Naive thymus-derived CD8-positive, alpha-beta T cell (primary cell): ENCODE measurements around the gene SPTBN4. TPM values are rescaled to one million over a fixed set of nuclear protein-coding genes. Genes with fewer than 3 reads are reported as not detected.

Experiments
- ATAC-seq, 2 donors: fragments of 150-1000 bp; cut with Tn5 transposase in 1 of 2; sonication (Bioruptor Pico), chemical (Tn5 transposase) in 1 of 2; 1 replicate in 1 of 2; 2 replicates in 1 of 2; pipeline ENCODE4 v1.10.0; 2021; ENCODE audit warnings: mild to moderate bottlenecking in 2 of 2, moderate library complexity in 2 of 2
- POLR2A ChIA-PET: fragments of 350-600 bp; sonication (Branson Sonifier 250); formaldehyde crosslinking; loops from one replicate; lab custom pipeline; 2021; ENCODE audit warnings: antibody characterized with exemption; lab: Charles Lee
- DNase-seq, 10 donors: peaks; one replicate each; pipeline versions ENCODE4 v3.0.0 to v3.0.0-alpha.2; 2020 to 2022
- H3K27ac Mint-ChIP-seq, 10 donors: one replicate each; pipeline ENCODE4 v1.8.0; 2020 to 2022; ENCODE audit warnings: mild to moderate bottlenecking in 10 of 10, mixed read lengths in 10 of 10, moderate library complexity in 4 of 10, inconsistent platforms in 1 of 10
- H3K27me3 Mint-ChIP-seq, 5 donors: one replicate each; pipeline ENCODE4 v1.8.0; 2021 to 2022; ENCODE audit warnings: mixed read lengths in 5 of 5
- H3K36me3 Mint-ChIP-seq, 3 donors: one replicate each; pipeline ENCODE4 v1.8.0; 2020 to 2022; ENCODE audit warnings: mixed read lengths in 3 of 3, mild to moderate bottlenecking in 2 of 3, inconsistent platforms in 1 of 3
- H3K4me1 Mint-ChIP-seq, 4 donors: one replicate each; pipeline ENCODE4 v1.8.0; 2021 to 2022; ENCODE audit warnings: mixed read lengths in 4 of 4
- H3K4me3 Mint-ChIP-seq, 10 donors: one replicate each; pipeline ENCODE4 v1.8.0; 2020 to 2022; ENCODE audit warnings: mild to moderate bottlenecking in 10 of 10, mixed read lengths in 10 of 10, moderate library complexity in 6 of 10, inconsistent platforms in 1 of 10
- H3K9me3 Mint-ChIP-seq, 9 donors: one replicate each; pipeline ENCODE4 v1.8.0; 2020 to 2022; ENCODE audit warnings: mixed read lengths in 9 of 9, mild to moderate bottlenecking in 3 of 9, inconsistent platforms in 1 of 9, moderate library complexity in 1 of 9
- polyA plus RNA-seq, 3 donors: library from polyadenylated mRNA; unstranded; fragments of 300-500 nt; fragmentation: Illumina TruSeq; gene quantifications; one replicate each; pipeline ENCODE4 v1.2.3, GENCODE V29; 2021
- total RNA-seq, 8 experiments: library from RNA in 2 of 8; stranded (reverse) in 2 of 8; gene quantifications; one replicate each; pipeline ENCODE4 v1.2.3 and lab custom pipeline; 2021 to 2026

The SPTBN4 gene
- total and polyA plus RNA-seq, 5 experiments from 2014 or later = 0.13 to 0.62 (median 0.47) TPM; not detected in 2

GRCh38 chr19:40576151-40576584 is 109.4 kb downstream of the SPTBN4 start:
- Mint-ChIP-seq H3K27me3 (no peaks in the 10 kb centered on the region), H3K9me3 (no peaks in the 10 kb centered on the region), H3K36me3 (peaks cover 0 to 22% (median 0%) of the 10 kb centered on the region in 3 donors), H3K4me1 (peaks cover 11 to 30% (median 27%) of the 10 kb centered on the region in 4 donors), H3K27ac (peak overlapping the region; percentile 76 to 94 (median 90)), H3K4me3 (peak overlapping the region; percentile 77 to 94 (median 90))
- ATAC-seq = peak; percentile 45 to 52
- peak in 2 of 10 donors; percentile 16 to 29 for DNase-seq
- POLR2A ChIA-PET = interaction anchor here (0.6 to 1.7 kb wide), 4 partner anchors 23 to 203 kb away, joined by 3 to 6 read pairs (median 4); no protein-coding TSS in a partner anchor

GRCh38 chr19:40576585-40577451 is 110.0 kb downstream of the SPTBN4 start, which contains the start of gene SHKBP1:
SHKBP1 (plus strand) TSS chr19:40576873; CDS start chr19:40576900, 27 bp downstream.
- Mint-ChIP-seq H3K4me1 (peaks cover 11 to 28% (median 27%) of the 10 kb centered on the region in 4 donors), H3K27ac (peak within 1 kb of the TSS; percentile 80 to 94 (median 90)), H3K9me3 (no peaks in the 10 kb centered on the region), H3K36me3 (peaks cover 0 to 28% (median 0%) of the 10 kb centered on the region in 3 donors), H3K27me3 (no peaks in the 10 kb centered on the region), H3K4me3 (peak within 1 kb of the TSS; percentile 77 to 94 (median 90))
- POLR2A ChIA-PET = interaction anchor here (0.7 to 1.7 kb wide), 3 partner anchors 33 to 781 kb away, joined by 3 to 6 read pairs (median 4); no protein-coding TSS in a partner anchor
- peak; percentile 99 to 100 for ATAC-seq
- peak; percentile 87 to 97 (median 93) for DNase-seq

DNA sequence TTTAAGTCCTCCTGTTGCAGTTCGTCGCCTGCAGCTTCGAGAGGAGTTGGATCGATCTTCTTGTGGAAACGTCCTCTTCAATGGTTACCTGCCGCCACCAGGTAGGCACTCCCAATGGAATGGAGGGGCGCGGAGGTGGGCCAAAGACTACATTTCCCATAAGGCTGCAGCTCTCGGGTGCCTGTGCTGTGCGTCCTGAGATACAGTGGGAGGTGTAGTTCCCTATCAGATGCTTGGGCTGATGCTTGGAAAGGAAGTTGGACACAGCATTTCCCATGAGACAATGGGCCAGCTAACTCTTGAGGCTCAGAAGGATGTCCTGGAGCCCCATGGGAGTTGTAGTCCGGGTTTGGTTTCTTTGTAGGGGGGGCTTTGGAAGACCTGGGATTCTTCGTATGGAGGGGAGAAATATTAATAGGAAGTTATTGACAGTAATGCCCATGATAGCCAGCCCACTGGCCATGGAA is 111.7 kb downstream of the SPTBN4 start:
- peak overlapping the region in 5 of 10 donors; percentile 48 to 85 (median 80) for H3K27ac Mint-ChIP-seq
- peaks cover 0 to 40% (median 0%) of the 10 kb centered on the region in 3 donors for H3K36me3 Mint-ChIP-seq
- DNase-seq (peak in 2 of 10 donors; percentile 13 to 31), ATAC-seq (no peak)
- H3K4me1 Mint-ChIP-seq = peaks cover 14 to 31% (median 27%) of the 10 kb centered on the region in 4 donors
- POLR2A ChIA-PET = interaction anchor here (1.1 kb wide), 1 partner anchor 25 kb away, joined by 4 read pairs; no protein-coding TSS in a partner anchor
- no peaks in the 10 kb centered on the region for H3K27me3 Mint-ChIP-seq
- no peaks in the 10 kb centered on the region for H3K9me3 Mint-ChIP-seq
- peak overlapping the region; percentile 77 to 94 (median 90) for H3K4me3 Mint-ChIP-seq

- no peak overlapping the region for H3K4me3 Mint-ChIP-seq
- H3K4me1 Mint-ChIP-seq = peaks cover 14 to 30% (median 26%) of the 10 kb centered on the region in 4 donors
- ATAC-seq = no peak
- no peaks in the 10 kb centered on the region for H3K27me3 Mint-ChIP-seq
- no peaks in the 10 kb centered on the region for H3K9me3 Mint-ChIP-seq
- no peak overlapping the region for H3K27ac Mint-ChIP-seq
- POLR2A ChIA-PET = no interaction called here
- peak in 1 of 10 donors; percentile 57 for DNase-seq
- H3K36me3 Mint-ChIP-seq = peaks cover 0 to 61% (median 3%) of the 10 kb centered on the region in 3 donors
Measured at GRCh38 chr19:40580619-40581018, 113.8 kb downstream of the SPTBN4 start.

DNA sequence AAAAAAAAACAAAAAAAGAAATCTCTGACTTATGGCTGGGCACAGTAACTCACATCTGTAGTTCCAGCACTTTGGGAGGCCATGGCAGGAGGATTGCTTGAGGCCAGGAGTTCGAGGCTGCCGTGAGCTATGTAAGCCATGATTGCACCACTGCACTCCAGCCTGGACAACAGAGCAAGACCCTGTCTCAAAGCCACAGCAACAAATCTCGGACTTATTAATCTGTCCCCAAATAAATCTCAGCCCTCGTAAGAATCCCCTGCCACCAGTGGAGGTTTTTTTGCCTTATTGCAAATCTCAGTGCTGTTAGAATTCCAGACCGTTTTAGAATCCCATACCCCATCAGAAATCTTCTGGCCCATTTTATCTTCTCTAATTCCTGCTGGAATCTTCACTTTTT is 114.7 kb downstream of the SPTBN4 start:
- H3K4me1 Mint-ChIP-seq = peaks cover 12 to 26% (median 22%) of the 10 kb centered on the region in 4 donors
- H3K4me3 Mint-ChIP-seq = no peak overlapping the region
- DNase-seq = no peak
- no peaks in the 10 kb centered on the region for H3K9me3 Mint-ChIP-seq
- peak overlapping the region in 1 of 10 donors; percentile 60 for H3K27ac Mint-ChIP-seq
- no peaks in the 10 kb centered on the region for H3K27me3 Mint-ChIP-seq
- no peak for ATAC-seq
- peaks cover 5 to 70% (median 5%) of the 10 kb centered on the region in 3 donors for H3K36me3 Mint-ChIP-seq
- POLR2A ChIA-PET = interaction anchor here (0.7 kb wide), 1 partner anchor 20 kb away, joined by 4 read pairs; no protein-coding TSS in a partner anchor

DNA sequence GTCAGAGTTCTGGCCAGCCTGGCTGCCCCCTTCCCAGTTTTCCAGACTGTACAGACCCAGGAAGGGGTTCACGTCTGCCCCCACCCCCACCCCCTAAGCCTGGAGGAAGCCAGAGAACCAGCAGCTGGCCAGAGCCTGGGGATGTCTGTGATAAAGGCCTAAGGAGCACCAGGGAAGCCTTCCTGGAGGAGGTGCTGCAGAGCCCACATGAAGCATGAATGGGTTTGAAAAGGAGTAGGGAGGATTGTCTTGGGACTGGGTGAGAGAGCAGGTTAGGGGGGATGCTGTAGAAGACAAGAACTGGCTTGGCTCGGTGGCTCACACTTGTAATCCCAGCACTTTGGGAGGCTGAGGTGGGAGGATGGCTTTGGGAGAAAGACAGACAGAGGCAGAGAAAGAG is 115.7 kb downstream of the SPTBN4 start:
- peaks cover 5 to 80% (median 7%) of the 10 kb centered on the region in 3 donors for H3K36me3 Mint-ChIP-seq
- H3K4me1 Mint-ChIP-seq = peaks cover 12 to 21% (median 17%) of the 10 kb centered on the region in 4 donors
- H3K27me3 Mint-ChIP-seq = no peaks in the 10 kb centered on the region
- DNase-seq = peak in 1 of 10 donors; percentile 4
- POLR2A ChIA-PET = interaction anchor here (0.6 to 0.7 kb wide), 2 partner anchors 19 to 56 kb away, joined by 3 to 4 read pairs; no protein-coding TSS in a partner anchor
- H3K9me3 Mint-ChIP-seq = no peaks in the 10 kb centered on the region
- no peak overlapping the region for H3K4me3 Mint-ChIP-seq
- peak overlapping the region in 4 of 10 donors; percentile 16 to 84 (median 41) for H3K27ac Mint-ChIP-seq
- no peak for ATAC-seq

GRCh38 chr19:40583283-40583682 is 116.5 kb downstream of the SPTBN4 start:
- H3K9me3 Mint-ChIP-seq = no peaks in the 10 kb centered on the region
- H3K27ac Mint-ChIP-seq = peak overlapping the region in 1 of 10 donors; percentile 77
- H3K36me3 Mint-ChIP-seq = peaks cover 5 to 83% (median 7%) of the 10 kb centered on the region in 3 donors
- H3K4me1 Mint-ChIP-seq = peaks cover 11 to 12% (median 11%) of the 10 kb centered on the region in 4 donors
- POLR2A ChIA-PET = no interaction called here
- no peak for ATAC-seq
- no peaks in the 10 kb centered on the region for H3K27me3 Mint-ChIP-seq
- H3K4me3 Mint-ChIP-seq = no peak overlapping the region
- DNase-seq = peak in 1 of 10 donors; percentile 51

GRCh38 chr19:40584007-40584406 is 117.2 kb downstream of the SPTBN4 start:
- no peak overlapping the region for H3K27ac Mint-ChIP-seq
- H3K27me3 Mint-ChIP-seq = no peaks in the 10 kb centered on the region
- H3K9me3 Mint-ChIP-seq = no peaks in the 10 kb centered on the region
- POLR2A ChIA-PET = no interaction called here
- no peak overlapping the region for H3K4me3 Mint-ChIP-seq
- peaks cover 5 to 84% (median 7%) of the 10 kb centered on the region in 3 donors for H3K36me3 Mint-ChIP-seq
- ATAC-seq = no peak
- DNase-seq = no peak
- peaks cover 6 to 8% (median 7%) of the 10 kb centered on the region in 4 donors for H3K4me1 Mint-ChIP-seq

GRCh38 chr19:40585241-40585981 is 118.6 kb downstream of the SPTBN4 start:
- no peak for ATAC-seq
- Mint-ChIP-seq H3K4me3 (no peak overlapping the region), H3K9me3 (no peaks in the 10 kb centered on the region), H3K27ac (peak overlapping the region in 3 of 10 donors; percentile 62 to 82 (median 78)), H3K4me1 (peaks cover 5 to 11% (median 7%) of the 10 kb centered on the region in 4 donors), H3K27me3 (no peaks in the 10 kb centered on the region), H3K36me3 (peaks cover 5 to 80% (median 7%) of the 10 kb centered on the region in 3 donors)
- no peak for DNase-seq
- POLR2A ChIA-PET = interaction anchor here (0.6 to 1.0 kb wide), 2 partner anchors 25 to 632 kb away, joined by 3 to 4 read pairs; no protein-coding TSS in a partner anchor

DNA sequence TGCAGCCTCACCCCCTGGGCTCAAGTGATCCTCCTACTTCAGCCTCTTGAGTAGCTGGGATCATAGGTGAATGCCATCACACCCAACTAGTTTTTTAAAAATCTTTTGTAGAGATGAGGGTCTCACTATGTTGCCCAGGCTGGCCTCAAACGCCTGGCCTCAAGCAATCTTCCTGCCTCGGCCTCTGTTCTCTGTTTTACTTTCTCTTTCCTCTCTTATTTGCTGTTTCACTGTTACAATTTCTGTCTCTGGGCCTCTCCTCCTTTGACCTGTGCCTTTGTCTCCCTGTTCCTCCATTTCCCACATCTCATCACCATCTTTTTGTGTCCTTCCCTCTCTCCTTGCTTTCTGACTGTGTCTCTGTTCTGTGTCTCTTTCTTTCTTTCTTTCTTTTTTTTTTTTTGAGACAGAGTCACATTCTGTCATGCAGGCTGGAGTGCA is 119.2 kb downstream of the SPTBN4 start:
- H3K36me3 Mint-ChIP-seq = peaks cover 5 to 74% (median 7%) of the 10 kb centered on the region in 3 donors
- no peak for ATAC-seq

GRCh38 chr19:40586611-40587010 is 119.8 kb downstream of the SPTBN4 start:
- no peak for ATAC-seq
- H3K4me3 Mint-ChIP-seq = no peak overlapping the region
- peak overlapping the region in 1 of 10 donors; percentile 78 for H3K27ac Mint-ChIP-seq
- POLR2A ChIA-PET = interaction anchor here (1.0 to 1.6 kb wide), 3 partner anchors 13 to 36 kb away, joined by 3 to 4 read pairs (median 4); no protein-coding TSS in a partner anchor
- peak in 1 of 10 donors; percentile 7 for DNase-seq
- H3K4me1 Mint-ChIP-seq = peaks cover 4 to 13% (median 5%) of the 10 kb centered on the region in 4 donors
- H3K27me3 Mint-ChIP-seq = no peaks in the 10 kb centered on the region
- peaks cover 5 to 70% (median 8%) of the 10 kb centered on the region in 3 donors for H3K36me3 Mint-ChIP-seq
- H3K9me3 Mint-ChIP-seq = no peaks in the 10 kb centered on the region

More for the DNA sequence above, 119.2 kb downstream of the SPTBN4 start:
- H3K9me3 Mint-ChIP-seq = no peaks in the 10 kb centered on the region
- peak overlapping the region in 3 of 10 donors; percentile 62 to 82 (median 78) for H3K27ac Mint-ChIP-seq
- H3K4me3 Mint-ChIP-seq = no peak overlapping the region
- H3K27me3 Mint-ChIP-seq = no peaks in the 10 kb centered on the region
- no peak for DNase-seq
- POLR2A ChIA-PET = interaction anchor here (1.0 kb wide), 1 partner anchor 24 kb away, joined by 4 read pairs; no protein-coding TSS in a partner anchor
- H3K4me1 Mint-ChIP-seq = peaks cover 5 to 13% (median 5%) of the 10 kb centered on the region in 4 donors
